OCI-LY3 (cell line): ENCODE measurements around the gene CDH3.

ENCODE experiments used
- H2AFZ ChIP-seq: fragments of 200-600, 300-600 bp; shearing (Covaris generic); 2 replicates; pipeline ENCODE4 v1.6.0; 2014; ENCODE audit warnings: antibody characterized with exemption, low read depth, low read length
- H3K27ac ChIP-seq: fragments of 200-600, 300-600 bp; sonication (generic); 2 replicates; pipeline ENCODE4 v1.5.1; 2014; ENCODE audit warnings: mild to moderate bottlenecking, low read length, moderate library complexity, mixed read lengths
- H3K27me3 ChIP-seq: fragments of 200-600, 300-600 bp; sonication (generic); 2 replicates; pipeline ENCODE4 v1.6.1; 2014; ENCODE audit warnings: low read depth, low read length, mixed read lengths
- H3K36me3 ChIP-seq: fragments of 200-600, 300-600 bp; sonication (generic); replicated peaks from 2 replicates; pipeline ENCODE3; 2014; ENCODE audit warnings: low read depth, low read length, mixed read lengths
- H3K4me1 ChIP-seq: fragments of 300-600, 200-600 bp; sonication (generic); 2 replicates; pipeline ENCODE4 v1.6.1; 2014; ENCODE audit warnings: low read length, mixed read lengths
- H3K4me2 ChIP-seq: fragments of 200-600, 300-600 bp; sonication (generic); 2 replicates; pipeline ENCODE4 v1.6.1; 2014; ENCODE audit warnings: low read length, mixed read lengths
- H3K4me3 ChIP-seq: fragments of 300-600, 200-600 bp; sonication (generic); 2 replicates; pipeline ENCODE4 v1.5.1; 2014; ENCODE audit warnings: antibody characterized with exemption, mild to moderate bottlenecking, low read length, moderate library complexity
- H3K79me2 ChIP-seq: fragments of 300-600, 200-600 bp; shearing (Covaris generic); 2 replicates; pipeline ENCODE4 v1.6.1; 2014; ENCODE audit warnings: mild to moderate bottlenecking, low read length, mixed read lengths
- H3K9ac ChIP-seq: fragments of 300-600, 200-600 bp; shearing (Covaris generic); 2 replicates; pipeline ENCODE4 v1.6.0; 2014; ENCODE audit warnings: mild to moderate bottlenecking, low read length, moderate library complexity
- H3K9me3 ChIP-seq: fragments of 200-600, 300-600 bp; shearing (Covaris generic); 2 replicates; pipeline ENCODE4 v1.6.1; 2014; ENCODE audit warnings: low read length, mixed read lengths; ENCODE audit not compliant: insufficient read depth
- H4K20me1 ChIP-seq: fragments of 200-600, 300-600 bp; sonication (generic); 2 replicates; pipeline ENCODE4 v1.6.1; 2016; ENCODE audit warnings: low read length, mixed read lengths; ENCODE audit not compliant: insufficient read depth
- EZH2phosphoT487 ChIP-seq: fragments of 200-600 bp; shearing (Covaris generic); IDR thresholded peaks from 2 replicates; pipeline ENCODE4 v1.6.1; 2018; ENCODE audit warnings: antibody characterized with exemption, mixed run types, low read depth
- TF ChIP-seq, protein P1 (sequence below): fragments of 200-600, 300-600 bp; sonication (generic); IDR thresholded peaks from 2 replicates; pipeline ENCODE4 v1.5.1; 2014; ENCODE audit warnings: antibody characterized with exemption, low read length, low read depth

Gene CDH3

DNA sequence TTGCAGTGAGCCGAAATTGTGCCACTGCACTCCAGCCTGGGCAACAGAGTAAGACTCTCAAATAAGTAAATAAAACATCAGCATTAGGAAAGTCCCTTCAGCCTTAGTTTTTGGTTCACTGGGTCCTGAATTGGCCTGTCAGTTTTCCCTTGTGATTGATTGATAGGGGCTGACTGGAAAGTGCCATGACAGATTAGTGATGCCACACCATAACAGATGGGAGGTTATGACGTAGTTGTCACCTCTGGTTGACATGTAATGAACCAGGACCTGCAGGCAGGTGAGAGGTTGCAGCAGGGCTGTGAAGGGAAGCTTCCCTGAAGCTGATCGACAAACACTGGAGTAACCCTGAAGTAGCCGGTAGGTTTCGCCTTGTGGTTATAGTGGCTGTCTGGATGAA, 41.8 kb downstream of the CDH3 start:
- H3K4me3 ChIP-seq, result no peak overlapping the region
- no peak overlapping the region for H2AFZ ChIP-seq
- H3K9me3 ChIP-seq, result no peaks in the 10 kb centered on the region
- no peaks in the 10 kb centered on the region for H3K36me3 ChIP-seq
- H4K20me1 ChIP-seq, result no peaks in the 10 kb centered on the region
- H3K27me3 ChIP-seq, result no peaks in the 10 kb centered on the region
- H3K27ac ChIP-seq, result no peak overlapping the region
- H3K9ac ChIP-seq, result no peak overlapping the region
- no peaks in the 10 kb centered on the region for H3K79me2 ChIP-seq
- no peaks in the 10 kb centered on the region for H3K4me1 ChIP-seq
- TF ChIP-seq, protein P1, sequence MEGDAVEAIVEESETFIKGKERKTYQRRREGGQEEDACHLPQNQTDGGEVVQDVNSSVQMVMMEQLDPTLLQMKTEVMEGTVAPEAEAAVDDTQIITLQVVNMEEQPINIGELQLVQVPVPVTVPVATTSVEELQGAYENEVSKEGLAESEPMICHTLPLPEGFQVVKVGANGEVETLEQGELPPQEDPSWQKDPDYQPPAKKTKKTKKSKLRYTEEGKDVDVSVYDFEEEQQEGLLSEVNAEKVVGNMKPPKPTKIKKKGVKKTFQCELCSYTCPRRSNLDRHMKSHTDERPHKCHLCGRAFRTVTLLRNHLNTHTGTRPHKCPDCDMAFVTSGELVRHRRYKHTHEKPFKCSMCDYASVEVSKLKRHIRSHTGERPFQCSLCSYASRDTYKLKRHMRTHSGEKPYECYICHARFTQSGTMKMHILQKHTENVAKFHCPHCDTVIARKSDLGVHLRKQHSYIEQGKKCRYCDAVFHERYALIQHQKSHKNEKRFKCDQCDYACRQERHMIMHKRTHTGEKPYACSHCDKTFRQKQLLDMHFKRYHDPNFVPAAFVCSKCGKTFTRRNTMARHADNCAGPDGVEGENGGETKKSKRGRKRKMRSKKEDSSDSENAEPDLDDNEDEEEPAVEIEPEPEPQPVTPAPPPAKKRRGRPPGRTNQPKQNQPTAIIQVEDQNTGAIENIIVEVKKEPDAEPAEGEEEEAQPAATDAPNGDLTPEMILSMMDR, result no peak
- TF ChIP-seq EZH2phosphoT487, result no peak
- H3K4me2 ChIP-seq, result no peak overlapping the region

DNA sequence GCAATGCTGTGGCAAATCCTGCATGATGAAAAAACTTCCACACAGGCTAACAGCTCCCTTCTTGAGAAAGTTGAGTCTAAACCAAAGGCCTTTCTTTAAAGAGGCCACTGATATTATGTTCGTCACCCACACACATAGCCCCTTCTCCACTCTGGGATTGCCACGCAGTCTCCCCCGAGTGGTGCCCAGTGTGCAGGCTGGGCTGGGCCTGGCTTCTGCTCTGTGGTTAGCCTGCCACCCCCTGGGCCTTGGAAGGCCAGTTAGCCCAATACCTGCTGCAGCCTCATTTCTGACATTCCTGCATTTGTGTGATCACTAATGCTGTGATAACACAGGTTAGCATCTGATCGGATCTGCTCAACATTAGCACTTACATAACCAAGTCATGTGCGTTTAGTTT, 44.8 kb downstream of the CDH3 start:
- Histone ChIP-seq H3K9ac (no peak overlapping the region), H3K36me3 (no peaks in the 10 kb centered on the region), H3K27ac (no peak overlapping the region), H3K9me3 (no peaks in the 10 kb centered on the region), H4K20me1 (no peaks in the 10 kb centered on the region), H3K4me1 (no peaks in the 10 kb centered on the region), H3K79me2 (no peaks in the 10 kb centered on the region), H3K4me2 (no peak overlapping the region), H2AFZ (no peak overlapping the region), H3K4me3 (no peak overlapping the region), H3K27me3 (no peaks in the 10 kb centered on the region)
- TF ChIP-seq, protein P1, result no peak
- no peak for TF ChIP-seq EZH2phosphoT487

GRCh38 chr16:68695575-68695974, 50.5 kb downstream of the CDH3 start:
- TF ChIP-seq EZH2phosphoT487, result no peak
- TF ChIP-seq, protein P1, result no peak
- no peak overlapping the region for H3K9ac ChIP-seq
- H3K79me2 ChIP-seq, result no peaks in the 10 kb centered on the region
- no peak overlapping the region for H2AFZ ChIP-seq
- no peaks in the 10 kb centered on the region for H3K36me3 ChIP-seq
- no peak overlapping the region for H3K4me3 ChIP-seq
- no peaks in the 10 kb centered on the region for H3K4me1 ChIP-seq
- no peaks in the 10 kb centered on the region for H4K20me1 ChIP-seq
- H3K27ac ChIP-seq, result no peak overlapping the region
- H3K27me3 ChIP-seq, result no peaks in the 10 kb centered on the region
- H3K9me3 ChIP-seq, result no peaks in the 10 kb centered on the region
- no peak overlapping the region for H3K4me2 ChIP-seq

GRCh38 chr16:68696514-68696913, 51.4 kb downstream of the CDH3 start:
- Histone ChIP-seq H3K27me3 (no peaks in the 10 kb centered on the region), H3K36me3 (no peaks in the 10 kb centered on the region), H3K4me2 (no peak overlapping the region), H3K4me3 (no peak overlapping the region), H3K4me1 (no peaks in the 10 kb centered on the region), H2AFZ (no peak overlapping the region), H3K27ac (no peak overlapping the region), H3K79me2 (no peaks in the 10 kb centered on the region), H4K20me1 (no peaks in the 10 kb centered on the region), H3K9ac (no peak overlapping the region), H3K9me3 (no peaks in the 10 kb centered on the region)
- TF ChIP-seq, protein P1, result peak; percentile 27; the same call in 1 of the 2 replicates
- no peak for TF ChIP-seq EZH2phosphoT487
